Large intestine (tissue), 3 donors: ENCODE data around the gene MAP3K9. TPM values are rescaled to one million over a fixed set of nuclear protein-coding genes. Genes with fewer than 3 reads are reported as not detected.

Experiments used
- DNase-seq, 2 donors: peaks; one replicate each; pipeline versions ENCODE4 v3.0.0 to v3.0.0-alpha.2; 2013
- H3K27ac ChIP-seq: one replicate; pipeline ENCODE4 v1.5.1; 2013; ENCODE audit warnings: low read length
- H3K27me3 ChIP-seq: 2 replicates; pipeline ENCODE4 v1.6.1; 2013; ENCODE audit warnings: low read length; ENCODE audit not compliant: control insufficient read depth, insufficient read depth
- H3K36me3 ChIP-seq: 2 replicates; pipeline ENCODE4 v1.6.1; 2013; ENCODE audit warnings: low read length; ENCODE audit not compliant: control insufficient read depth, insufficient read depth
- H3K4me1 ChIP-seq: one replicate; pipeline ENCODE4 v1.6.1; 2013; ENCODE audit warnings: low read length; ENCODE audit not compliant: control insufficient read depth, insufficient read depth
- H3K4me3 ChIP-seq: one replicate; pipeline ENCODE4 v1.5.1; 2013; ENCODE audit warnings: low read length
- H3K9me3 ChIP-seq: one replicate; pipeline ENCODE4 v1.6.1; 2013; ENCODE audit warnings: mild to moderate bottlenecking, low read depth, low read length, moderate library complexity; ENCODE audit not compliant: control insufficient read depth
- WGBS: methylation state at CpG from one replicate; pipeline ENCODE4 v1.1.5; 2013; ENCODE audit warnings: low lambda C conversion rate; ENCODE audit not compliant: insufficient coverage; 5-methylcytosine and 5-hydroxymethylcytosine counted together
- polyA plus RNA-seq: library from polyadenylated mRNA; unstranded; fragments of 120-200 nt; gene quantifications from one replicate; pipeline ENCODE4 v1.2.1, GENCODE V29; 2013

Gene MAP3K9
- polyA plus RNA-seq, 1 donor = 3.7 TPM

DNA sequence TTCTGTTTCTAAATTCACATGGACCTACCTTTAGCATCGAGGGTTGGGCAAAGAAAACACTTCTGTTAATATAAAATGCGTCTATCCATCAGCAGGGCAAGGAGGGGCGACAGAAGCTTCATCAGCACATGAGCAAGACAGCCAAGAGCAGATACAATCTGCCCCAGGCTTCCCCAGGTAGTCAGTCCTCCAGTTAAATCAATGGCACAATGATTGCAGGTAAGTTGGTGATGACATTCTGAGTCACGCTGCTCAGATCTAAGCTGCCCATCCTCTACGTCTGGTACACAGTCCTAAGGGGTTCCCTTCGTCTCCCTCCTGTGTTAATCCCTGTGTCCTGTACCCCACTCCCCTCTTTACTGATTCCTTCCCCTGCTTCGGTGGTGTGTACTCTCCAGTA, 38.8 kb downstream of the MAP3K9 start:
- Histone ChIP-seq H3K9me3 (no peaks in the 10 kb centered on the region), H3K4me3 (no peak overlapping the region), H3K27ac (no peak overlapping the region), H3K27me3 (no peaks in the 10 kb centered on the region), H3K36me3 (no peaks in the 10 kb centered on the region), H3K4me1 (no peaks in the 10 kb centered on the region)
- 100% methylated on average over 2 of the region's 7 CpGs for WGBS
- DNase-seq = no peak

DNA sequence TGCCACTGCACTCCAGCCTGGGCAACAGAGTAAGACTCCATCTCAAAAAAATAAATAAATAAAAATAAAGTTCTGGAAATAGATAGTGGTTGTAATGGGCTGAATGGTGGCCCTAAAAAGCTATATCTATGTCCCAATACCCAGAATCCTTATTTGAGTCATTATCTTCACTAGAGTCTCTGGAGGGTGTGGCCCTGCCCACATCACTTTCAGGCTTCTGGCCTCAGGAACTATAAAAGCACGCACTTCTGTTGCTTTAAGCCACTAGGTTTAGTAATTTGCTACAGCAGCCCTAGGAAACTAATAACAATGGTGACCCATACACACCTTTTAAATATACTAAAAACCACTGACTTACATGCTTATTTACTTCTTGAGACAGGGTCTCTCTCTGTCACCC, 49.9 kb downstream of the MAP3K9 start:
- no CpG with 5 or more reads among the region's 1 CpG for WGBS

DNA sequence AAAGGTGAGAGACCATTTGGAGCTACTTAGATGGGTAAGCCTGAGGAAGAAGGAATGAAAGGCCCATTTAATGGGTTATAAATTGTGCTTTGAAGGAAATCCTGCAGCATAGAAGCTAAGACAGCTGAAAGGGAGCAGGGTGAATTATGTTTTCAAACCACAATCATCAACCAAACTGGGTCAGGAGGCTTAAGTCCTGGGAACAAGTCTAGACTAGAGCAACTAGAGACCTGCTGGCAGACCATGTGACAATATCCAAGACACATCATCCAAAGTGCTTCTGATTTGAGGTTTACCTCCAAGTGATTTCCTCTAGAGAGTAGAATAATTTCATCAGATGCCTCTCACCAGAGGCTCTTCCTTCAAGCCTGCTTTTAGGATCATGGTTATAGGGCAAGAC, 53.7 kb downstream of the MAP3K9 start:
- Histone ChIP-seq H3K27me3 (no peaks in the 10 kb centered on the region), H3K9me3 (no peaks in the 10 kb centered on the region), H3K4me1 (peaks cover 6% of the 10 kb centered on the region), H3K4me3 (no peak overlapping the region), H3K27ac (no peak overlapping the region), H3K36me3 (peaks cover 7% of the 10 kb centered on the region)
- DNase-seq = no peak

More for the DNA sequence above, 49.9 kb downstream of the MAP3K9 start:
- no peak overlapping the region for H3K4me3 ChIP-seq
- no peak for DNase-seq
- H3K36me3 ChIP-seq = peaks cover 13% of the 10 kb centered on the region
- no peak overlapping the region for H3K27ac ChIP-seq
- no peaks in the 10 kb centered on the region for H3K27me3 ChIP-seq
- no peaks in the 10 kb centered on the region for H3K9me3 ChIP-seq
- no peaks in the 10 kb centered on the region for H3K4me1 ChIP-seq

DNA sequence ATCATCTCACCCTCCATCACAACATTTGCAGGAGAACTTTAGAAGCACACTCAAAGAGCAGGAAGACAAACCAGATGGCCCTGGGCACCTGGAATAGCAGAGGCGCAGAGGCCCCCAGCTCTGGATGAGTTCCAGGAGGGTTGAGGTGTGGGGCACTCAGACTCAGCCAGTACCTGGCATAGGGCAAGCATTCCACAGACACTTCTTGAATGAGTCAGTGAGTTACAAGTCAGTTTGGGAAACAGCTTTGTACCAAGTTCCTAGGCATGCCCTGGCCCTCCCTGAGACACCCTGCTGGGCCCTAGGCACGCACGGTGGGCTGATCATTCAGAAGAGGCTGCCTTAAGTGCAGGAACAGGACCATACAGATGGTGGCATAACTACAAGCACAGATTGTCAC, 54.3 kb downstream of the MAP3K9 start:
- WGBS = no CpG with 5 or more reads among the region's 3 CpGs
- Histone ChIP-seq H3K27me3 (no peaks in the 10 kb centered on the region), H3K9me3 (no peaks in the 10 kb centered on the region), H3K4me3 (no peak overlapping the region), H3K4me1 (peaks cover 6% of the 10 kb centered on the region), H3K27ac (no peak overlapping the region), H3K36me3 (peaks cover 5% of the 10 kb centered on the region)
- no peak for DNase-seq

DNA sequence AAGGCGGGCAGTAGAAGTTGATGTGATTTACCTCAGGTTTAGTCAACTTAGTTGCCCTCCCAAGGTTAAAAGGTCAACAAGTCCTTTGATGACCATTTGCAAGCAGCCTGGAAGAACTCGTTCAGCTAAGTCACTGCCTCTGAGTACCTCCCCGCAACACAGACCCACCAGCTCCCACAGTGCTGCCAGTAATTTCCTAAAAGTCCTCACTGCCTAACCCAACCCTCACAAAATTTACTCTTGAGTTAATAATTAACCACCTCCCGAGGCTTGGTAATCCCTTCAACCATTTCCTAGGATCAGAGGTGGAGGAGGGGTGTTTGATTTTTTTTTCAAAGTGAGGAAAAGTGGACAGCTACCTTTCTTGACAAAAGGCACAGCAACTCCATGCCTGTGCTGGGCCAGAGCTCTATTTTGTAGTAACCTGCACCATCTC, 55.8 kb downstream of the MAP3K9 start:
- peaks cover 6% of the 10 kb centered on the region for H3K4me1 ChIP-seq
- peak overlapping the region; percentile 5 for H3K27ac ChIP-seq
- WGBS = 0% methylated on average over 1 of the region's 4 CpGs
- H3K9me3 ChIP-seq = no peaks in the 10 kb centered on the region
- no peak overlapping the region for H3K4me3 ChIP-seq
- DNase-seq = peak in 1 of 2 donors; percentile 67
- peaks cover 8% of the 10 kb centered on the region for H3K36me3 ChIP-seq
- no peaks in the 10 kb centered on the region for H3K27me3 ChIP-seq

DNA sequence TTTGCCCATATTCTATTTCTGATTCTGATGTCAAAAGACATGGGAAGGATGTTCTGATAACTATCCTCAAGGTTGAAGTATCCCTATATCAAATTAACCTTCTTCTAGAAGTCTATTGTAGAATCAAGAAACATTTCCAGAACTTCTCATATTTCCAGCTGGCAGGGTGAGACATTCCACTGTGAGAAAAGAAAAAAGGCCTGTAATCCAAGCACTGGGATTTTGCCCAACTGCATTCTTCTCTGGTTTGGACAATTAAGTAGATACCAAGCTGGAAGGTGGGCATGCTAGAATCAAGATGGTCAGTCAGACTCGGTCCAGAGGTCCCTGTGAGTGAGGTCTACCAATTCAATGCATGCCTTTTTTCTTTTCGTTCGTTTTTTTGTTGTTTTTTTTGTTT, 60.9 kb downstream of the MAP3K9 start:
- no CpG with 5 or more reads among the region's 3 CpGs for WGBS
- Histone ChIP-seq H3K9me3 (no peaks in the 10 kb centered on the region), H3K4me1 (peaks cover 8% of the 10 kb centered on the region), H3K27me3 (no peaks in the 10 kb centered on the region), H3K36me3 (peaks cover 9% of the 10 kb centered on the region), H3K4me3 (no peak overlapping the region), H3K27ac (no peak overlapping the region)
- no peak for DNase-seq

DNA sequence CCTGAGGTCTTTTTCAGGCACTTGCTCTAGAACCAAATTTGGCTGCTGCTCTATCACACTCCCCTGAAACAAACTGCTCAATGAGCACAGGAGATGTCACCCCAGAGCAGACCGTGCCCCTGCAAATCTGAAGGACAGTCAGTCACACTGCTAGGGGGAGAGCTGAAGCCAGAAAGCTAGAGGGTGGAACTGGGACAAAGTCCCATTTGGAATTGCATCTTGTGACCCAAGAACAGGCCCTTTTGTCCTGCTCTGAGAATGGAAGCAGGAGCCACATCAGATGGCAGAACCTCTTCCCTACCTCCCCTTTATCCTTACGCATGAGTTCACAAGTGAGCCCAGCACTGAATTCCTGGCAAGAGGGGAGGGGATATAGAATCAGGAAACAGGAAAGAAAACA, 64.7 kb downstream of the MAP3K9 start:
- H3K4me1 ChIP-seq = peaks cover 7% of the 10 kb centered on the region
- no peaks in the 10 kb centered on the region for H3K27me3 ChIP-seq
- peak overlapping the region; percentile 58 for H3K27ac ChIP-seq
- no peaks in the 10 kb centered on the region for H3K9me3 ChIP-seq
- H3K4me3 ChIP-seq = no peak overlapping the region
- whole genome bisulfite sequencing = no CpG with 5 or more reads among the region's 2 CpGs
- DNase-seq = peak; percentile 52 to 83
- peaks cover 18% of the 10 kb centered on the region for H3K36me3 ChIP-seq

DNA sequence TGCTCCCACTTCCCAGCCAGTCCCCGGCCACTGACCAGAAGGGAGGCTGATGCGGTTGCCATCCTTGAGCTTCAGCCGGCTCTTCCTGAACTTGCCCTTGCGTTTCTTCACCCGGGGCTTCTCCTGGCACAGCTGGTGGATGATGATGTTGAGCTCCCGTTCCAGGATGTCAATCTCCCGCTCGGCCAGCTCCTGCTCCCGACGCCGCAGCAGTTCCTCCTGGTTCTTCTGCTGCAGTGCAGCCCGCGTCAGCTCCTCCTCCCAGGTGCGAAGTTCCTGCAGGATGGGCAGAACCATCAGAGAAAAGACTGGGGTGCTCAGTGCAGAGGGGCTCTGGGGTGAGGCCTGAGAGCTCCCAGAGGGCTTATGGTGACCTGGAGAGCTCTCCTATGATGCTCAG, 67.0 kb downstream of the MAP3K9 start:
- DNase-seq = no peak
- H3K27ac ChIP-seq = no peak overlapping the region

DNA sequence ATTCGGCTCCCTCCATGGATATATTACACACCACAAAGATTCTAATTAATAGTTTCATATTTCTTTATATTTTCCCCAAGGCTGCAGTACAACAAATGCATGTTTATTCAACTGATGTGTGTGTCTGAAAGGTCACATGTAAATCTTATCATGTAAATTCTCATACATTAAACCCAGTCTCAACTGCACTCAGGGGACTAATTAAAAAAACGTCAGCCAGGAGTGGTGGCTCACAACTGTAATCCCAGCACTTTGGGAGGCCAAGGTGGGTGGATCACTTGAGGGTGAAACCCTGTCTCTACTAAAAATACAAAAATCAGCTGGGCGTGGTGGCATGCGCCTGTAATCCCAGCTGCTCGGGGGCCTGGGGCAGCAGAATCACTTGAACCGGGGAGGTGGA, 67.8 kb downstream of the MAP3K9 start:
- no peak for DNase-seq
- Histone ChIP-seq H3K4me1 (peaks cover 7% of the 10 kb centered on the region), H3K27me3 (no peaks in the 10 kb centered on the region), H3K27ac (no peak overlapping the region), H3K4me3 (no peak overlapping the region), H3K9me3 (no peaks in the 10 kb centered on the region), H3K36me3 (peaks cover 16% of the 10 kb centered on the region)
- WGBS = 86% methylated on average over 1 of the region's 6 CpGs

More for the DNA sequence above, 67.0 kb downstream of the MAP3K9 start:
- Histone ChIP-seq H3K27me3 (no peaks in the 10 kb centered on the region), H3K4me1 (peaks cover 7% of the 10 kb centered on the region), H3K36me3 (peaks cover 16% of the 10 kb centered on the region), H3K9me3 (no peaks in the 10 kb centered on the region), H3K4me3 (no peak overlapping the region)
- no CpG with 5 or more reads among the region's 14 CpGs for WGBS

DNA sequence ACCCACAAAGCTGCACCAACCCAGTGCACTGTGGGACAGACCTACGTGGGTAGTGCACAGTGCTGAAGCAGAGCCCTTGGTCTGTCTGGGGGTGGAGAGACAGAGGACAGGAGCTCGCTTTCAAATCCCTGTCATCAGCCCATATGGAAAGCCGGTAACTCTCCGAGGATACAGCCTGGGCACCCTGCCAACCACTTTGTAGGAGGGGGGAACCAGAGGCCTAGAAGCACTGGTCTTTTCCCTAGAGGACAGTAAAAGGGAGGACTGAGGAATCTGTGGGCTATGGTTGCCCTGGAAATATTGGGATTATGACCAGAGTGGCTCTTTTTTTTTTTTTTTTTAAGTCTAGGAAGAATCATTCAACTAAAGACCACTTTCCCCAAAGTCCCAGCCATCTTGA, 74.3 kb downstream of the MAP3K9 start:
- WGBS = no CpG with 5 or more reads among the region's 4 CpGs
- DNase-seq = no peak
- H3K4me3 ChIP-seq = no peak overlapping the region
- H3K36me3 ChIP-seq = peaks cover 32% of the 10 kb centered on the region
- no peaks in the 10 kb centered on the region for H3K9me3 ChIP-seq
- H3K4me1 ChIP-seq = peaks cover 17% of the 10 kb centered on the region
- no peaks in the 10 kb centered on the region for H3K27me3 ChIP-seq
- H3K27ac ChIP-seq = no peak overlapping the region

DNA sequence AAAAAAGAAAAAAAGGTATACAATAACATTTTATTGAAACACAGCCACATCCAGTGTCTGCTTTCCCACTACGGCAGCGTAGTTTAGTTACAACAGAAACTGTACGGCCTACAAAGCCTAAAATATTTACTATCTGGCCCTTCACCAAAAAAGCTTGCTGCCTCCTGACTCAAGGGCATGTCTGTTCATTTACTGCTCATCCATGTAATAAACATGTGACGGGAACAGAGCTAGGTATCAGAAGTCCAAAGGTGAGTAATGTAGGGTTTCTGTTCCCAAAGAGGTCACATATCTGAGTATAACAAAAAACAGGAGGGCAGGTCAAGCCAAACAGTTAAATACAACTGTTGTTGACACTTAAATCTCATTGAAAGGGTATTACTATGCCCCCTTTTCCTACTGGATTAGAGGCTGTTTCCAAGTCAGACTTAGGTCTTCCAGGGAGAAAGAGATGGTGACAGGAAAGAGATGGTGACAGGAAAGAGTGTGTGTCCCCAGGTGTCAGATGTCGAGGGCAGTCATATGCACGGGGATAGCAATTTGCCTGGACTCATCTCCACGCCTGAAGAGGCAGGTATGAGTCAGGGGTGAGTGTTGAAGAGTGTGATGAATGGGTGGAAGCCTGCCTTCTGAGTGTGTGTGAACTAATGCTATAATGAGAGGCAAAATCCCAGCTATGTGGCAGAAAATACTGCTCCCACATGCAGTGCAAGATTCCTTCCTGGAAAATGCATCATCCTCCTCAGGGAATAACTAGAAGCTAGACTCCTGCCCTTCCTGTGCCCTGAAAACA, 77.7 kb downstream of the MAP3K9 start:
- peak in 1 of 2 donors; percentile 60 for DNase-seq
- H3K4me1 ChIP-seq = peaks cover 17% of the 10 kb centered on the region
- H3K27me3 ChIP-seq = no peaks in the 10 kb centered on the region
- H3K4me3 ChIP-seq = no peak overlapping the region
- H3K9me3 ChIP-seq = no peaks in the 10 kb centered on the region
- H3K36me3 ChIP-seq = peaks cover 32% of the 10 kb centered on the region
- H3K27ac ChIP-seq = peak overlapping the region; percentile 16
- WGBS = no CpG with 5 or more reads among the region's 7 CpGs
